Measurements from ENCODE around the gene SDHAF3. TPM values are rescaled to one million over a fixed set of nuclear protein-coding genes. Genes with fewer than 3 reads are reported as not detected.

SDHAF3 gene
- total and polyA plus RNA-seq, 10 of the 15 experiments (the other 5 are each of a cell fraction or from before 2014, with no cell fraction given): 24.3 to 124 (median 63.5) TPM

DNA sequence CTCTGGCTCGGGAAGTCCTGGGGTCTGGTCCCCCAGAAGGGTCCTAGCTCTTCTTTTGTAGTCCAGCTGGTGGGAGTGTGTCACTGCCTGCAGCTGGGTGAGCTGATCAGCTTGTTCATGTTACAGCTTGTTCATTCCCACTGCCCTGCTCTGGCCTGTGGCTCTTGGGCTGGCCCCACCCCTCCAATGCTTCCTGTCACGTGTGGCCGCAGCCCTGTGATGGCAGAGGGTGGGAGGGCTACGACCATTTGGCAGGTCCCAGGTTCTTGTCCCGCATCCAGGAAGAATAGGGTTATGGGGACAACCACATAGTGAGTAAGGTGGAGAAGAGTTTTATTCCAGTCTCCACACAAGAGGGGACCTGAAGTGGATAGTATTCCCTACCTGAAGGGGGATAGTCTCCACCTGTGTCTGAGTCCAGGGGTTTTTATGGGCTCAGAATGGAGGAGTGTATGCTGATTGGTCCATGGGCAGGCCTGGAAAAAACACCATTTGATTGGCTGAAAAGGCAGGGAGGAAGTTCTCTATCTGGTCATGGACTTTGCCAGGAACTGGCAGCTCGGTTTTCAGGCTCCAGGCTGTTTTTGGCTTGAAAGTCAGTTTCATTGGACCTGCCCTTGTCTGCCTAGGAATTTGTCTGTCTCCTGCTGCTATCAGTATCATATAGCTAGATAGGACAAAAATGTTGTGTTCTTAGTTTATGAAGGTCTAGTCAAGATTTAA, 13.1 kb downstream of the SDHAF3 start:
- no peaks in the 10 kb centered on the region for H3K36me3 ChIP-seq (ENCODE audit: control insufficient read depth in 2 of 2, insufficient read depth in 2 of 2, low read length in 1 of 2)
- SMC1A ChIA-PET (ENCODE audit: uncharacterized antibody, unreplicated experiment): no interaction called here
- no peak overlapping the region for H2AFZ ChIP-seq (ENCODE audit: control insufficient read depth, low read depth, low read length)
- in situ Hi-C loops (cut with MboI): no loop called here
- CTCF ChIA-PET: no interaction called here
- no peaks in the 10 kb centered on the region for H4K20me1 ChIP-seq (ENCODE audit: control insufficient read depth, insufficient read depth)
- intact Hi-C loops (cut with micrococcal nuclease; ENCODE audit: unreplicated experiment): no loop called here
- no peak for TF ChIP-seq NR2C1 (IDR thresholded peaks at IDR 0.05)
- no peak for TF ChIP-seq RFX5 (IDR thresholded peaks at IDR 0.05; ENCODE audit: low read depth, low read length)
- TF ChIP-seq ZNF217 (IDR thresholded peaks at IDR 0.05): no peak
- TF ChIP-seq MTA2 (IDR thresholded peaks at IDR 0.05; ENCODE audit: low read depth): no peak
- no peak for DNase-seq (ENCODE audit: low read depth, low spot score)
- 88% methylated on average over 6 of the region's 6 CpGs for WGBS (ENCODE audit: insufficient coverage, insufficient replicate concordance, low lambda C conversion rate, missing lambda C conversion rate)
- no peaks in the 10 kb centered on the region for H3K4me1 ChIP-seq (ENCODE audit: control insufficient read depth, insufficient read depth, low read length)
- no peaks in the 10 kb centered on the region for H3K27me3 ChIP-seq (replicated peaks in 1 of 2; ENCODE audit: control insufficient read depth in 2 of 2, insufficient read depth in 2 of 2, low read length in 1 of 2)
- H3K9ac ChIP-seq (ENCODE audit: control insufficient read depth, insufficient read depth, low read length): no peak overlapping the region
- no peak overlapping the region for H3K4me3 ChIP-seq
- peak; percentile 7 for FAIRE-seq
- no TSS peak for BruUV-seq (replicated peaks)
- H3K9me3 ChIP-seq (replicated peaks; ENCODE audit: control insufficient read depth, insufficient read depth, low read length): no peaks in the 10 kb centered on the region; the same call in 2 of the 3 replicates
- H3K4me2 ChIP-seq (ENCODE audit: control insufficient read depth, insufficient read depth): no peak overlapping the region
- H3K27ac ChIP-seq (ENCODE audit: control insufficient read depth, insufficient read depth): no peak overlapping the region
- RAD21 ChIA-PET (ENCODE audit: unreplicated experiment): no interaction called here
- peak; percentile 34 for ATAC-seq
- POLR2A ChIA-PET: no interaction called here
- peaks cover 1% of the 10 kb centered on the region for H3K79me2 ChIP-seq (ENCODE audit: control insufficient read depth, insufficient read depth, low read length)

DNA sequence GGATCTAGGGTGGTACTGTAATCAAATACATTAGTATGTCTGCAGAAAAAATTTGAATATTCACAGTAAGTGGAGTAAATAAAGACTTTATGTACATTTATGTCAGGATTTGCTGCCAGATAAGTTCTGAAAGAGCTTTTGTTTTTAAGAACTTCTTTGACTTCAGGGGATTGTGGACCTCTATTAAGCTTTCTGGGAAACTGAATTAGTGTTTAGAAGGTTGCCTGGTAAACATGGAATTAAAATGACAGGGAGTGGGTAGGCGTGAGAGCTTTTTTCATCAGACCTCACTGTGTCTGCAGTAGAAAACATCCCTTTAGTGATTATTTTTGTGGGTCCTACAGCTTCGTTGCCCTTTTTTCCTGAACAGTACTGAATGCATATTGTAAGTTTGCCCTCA, 15.7 kb downstream of the SDHAF3 start:
- Histone ChIP-seq H2AFZ (ENCODE audit: control insufficient read depth, low read depth, low read length) (no peak overlapping the region), H3K4me3 (no peak overlapping the region), H3K4me1 (ENCODE audit: control insufficient read depth, insufficient read depth, low read length) (no peaks in the 10 kb centered on the region), H3K36me3 (ENCODE audit: control insufficient read depth in 2 of 2, insufficient read depth in 2 of 2, low read length in 1 of 2) (no peaks in the 10 kb centered on the region), H3K79me2 (ENCODE audit: control insufficient read depth, insufficient read depth, low read length) (peaks cover 1% of the 10 kb centered on the region), H3K9me3 (replicated peaks; ENCODE audit: control insufficient read depth, insufficient read depth, low read length) (no peaks in the 10 kb centered on the region; the same call in 2 of the 3 replicates), H3K4me2 (ENCODE audit: control insufficient read depth, insufficient read depth) (no peak overlapping the region), H3K9ac (ENCODE audit: control insufficient read depth, insufficient read depth, low read length) (no peak overlapping the region), H3K27me3 (replicated peaks in 1 of 2; ENCODE audit: control insufficient read depth in 2 of 2, insufficient read depth in 2 of 2, low read length in 1 of 2) (no peaks in the 10 kb centered on the region), H4K20me1 (ENCODE audit: control insufficient read depth, insufficient read depth) (no peaks in the 10 kb centered on the region), H3K27ac (ENCODE audit: control insufficient read depth, insufficient read depth) (no peak overlapping the region)
- WGBS (ENCODE audit: insufficient coverage, insufficient replicate concordance, low lambda C conversion rate, missing lambda C conversion rate): 96% methylated on average over 2 of the region's 2 CpGs
- FAIRE-seq (no peak), DNase-seq (ENCODE audit: low read depth, low spot score) (no peak), ATAC-seq (no peak)
- intact Hi-C loops (cut with micrococcal nuclease; ENCODE audit: unreplicated experiment) (no loop called here), in situ Hi-C loops (cut with MboI) (no loop called here)
- SMC1A ChIA-PET (ENCODE audit: uncharacterized antibody, unreplicated experiment): interaction anchor here (0.7 to 1.7 kb wide), 7 partner anchors 9 to 703 kb away, joined by 3 to 6 read pairs (median 3); no protein-coding TSS in a partner anchor
- POLR2A ChIA-PET: interaction anchor here (1.0 to 2.1 kb wide), 2 partner anchors 11 to 15 kb away, joined by 3 to 7 read pairs; partner anchors contain the start of gene SDHAF3
- RAD21 ChIA-PET (ENCODE audit: unreplicated experiment): no interaction called here
- CTCF ChIA-PET: interaction anchor here (0.9 to 2.0 kb wide), 3 partner anchors 10 to 46 kb away, joined by 3 to 8 read pairs (median 4); no protein-coding TSS in a partner anchor
- no TSS peak for BruUV-seq (replicated peaks)
- no peak for TF ChIP-seq NFYB (IDR thresholded peaks at IDR 0.05; ENCODE audit: insufficient read depth, low read depth, low read length)
- no peak for TF ChIP-seq CBX3 (IDR thresholded peaks at IDR 0.05; ENCODE audit: borderline replicate concordance, low read depth)
- no peak for TF ChIP-seq RELA (IDR thresholded peaks at IDR 0.05; ENCODE audit: borderline replicate concordance, partially characterized antibody)
- TF ChIP-seq, protein P1, sequence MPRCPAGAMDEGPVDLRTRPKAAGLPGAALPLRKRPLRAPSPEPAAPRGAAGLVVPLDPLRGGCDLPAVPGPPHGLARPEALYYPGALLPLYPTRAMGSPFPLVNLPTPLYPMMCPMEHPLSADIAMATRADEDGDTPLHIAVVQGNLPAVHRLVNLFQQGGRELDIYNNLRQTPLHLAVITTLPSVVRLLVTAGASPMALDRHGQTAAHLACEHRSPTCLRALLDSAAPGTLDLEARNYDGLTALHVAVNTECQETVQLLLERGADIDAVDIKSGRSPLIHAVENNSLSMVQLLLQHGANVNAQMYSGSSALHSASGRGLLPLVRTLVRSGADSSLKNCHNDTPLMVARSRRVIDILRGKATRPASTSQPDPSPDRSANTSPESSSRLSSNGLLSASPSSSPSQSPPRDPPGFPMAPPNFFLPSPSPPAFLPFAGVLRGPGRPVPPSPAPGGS (IDR thresholded peaks at IDR 0.05; ENCODE audit: borderline replicate concordance, insufficient read depth, low read depth, low read length, poor library complexity, severe bottlenecking): no peak
- TF ChIP-seq MXI1 (IDR thresholded peaks at IDR 0.05; ENCODE audit: low read depth, low read length): no peak
- no peak for TF ChIP-seq CTCF (IDR thresholded peaks at IDR 0.05 in 2 of 3, conservative IDR thresholded peaks at IDR 0.05 in 1 of 3; ENCODE audit: control insufficient read depth in 2 of 3, extremely low read depth in 1 of 3, insufficient read depth in 1 of 3, low read depth in 3 of 3, low read length in 3 of 3)
- no peak for TF ChIP-seq PAX8 (IDR thresholded peaks at IDR 0.05)
- TF ChIP-seq USF1 (IDR thresholded peaks at IDR 0.05; ENCODE audit: borderline replicate concordance, extremely low read length, insufficient read depth, low read depth, low read length): no peak

Measured in GM12878 (cell line).